Measurements from ENCODE around the gene DISP3.

Gene DISP3

DNA sequence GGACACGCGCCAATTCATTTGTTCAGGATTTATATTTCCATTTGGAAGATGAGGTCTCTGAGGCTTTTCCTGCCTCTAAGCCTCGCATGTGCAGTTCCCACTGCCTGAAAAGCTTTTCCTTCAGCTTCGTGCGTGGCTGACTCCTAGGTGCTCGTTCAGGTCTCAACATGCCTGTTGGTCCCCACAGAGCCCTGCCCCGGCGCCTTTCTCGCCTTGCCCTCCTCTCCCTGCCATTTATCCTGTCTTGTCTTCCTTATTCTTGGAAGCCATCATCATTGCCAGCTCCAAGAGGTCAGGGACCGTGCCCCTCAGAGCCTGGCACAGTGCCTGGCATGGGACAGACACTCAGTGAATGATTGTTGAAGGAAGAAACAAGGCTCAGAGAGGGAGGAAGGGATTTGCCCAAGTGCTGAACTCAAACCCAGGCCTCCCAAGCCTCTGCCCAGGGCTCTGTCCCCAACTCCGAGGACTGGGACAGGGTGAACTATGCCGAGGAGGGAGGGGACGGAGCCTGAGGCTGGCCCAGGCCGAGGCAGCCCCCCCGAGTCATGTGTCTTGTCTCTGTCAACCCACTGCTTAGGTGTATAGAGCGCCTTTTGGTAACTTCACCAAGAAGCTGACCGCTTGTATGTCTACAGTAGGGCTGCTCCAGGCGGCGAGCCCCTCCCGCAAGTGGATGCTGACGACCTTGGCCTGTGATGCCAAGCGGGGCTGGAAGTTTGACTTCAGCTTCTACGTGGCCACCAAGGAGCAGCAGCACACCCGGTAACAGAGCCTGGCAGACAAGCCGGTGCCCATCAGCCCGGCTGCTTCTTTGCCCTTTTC, 47.3 kb downstream of the DISP3 start:
- Histone ChIP-seq H3K36me3 (ENCODE audit: insufficient read depth, insufficient read length, low read length) (peaks cover 3% of the 10 kb centered on the region), H3K4me1 (ENCODE audit: insufficient read depth, insufficient read length) (no peaks in the 10 kb centered on the region), H3K4me3 (ENCODE audit: insufficient read length, low read depth) (no peak overlapping the region), H3K9me3 (ENCODE audit: insufficient read depth, low read length) (no peaks in the 10 kb centered on the region), H3K9ac (ENCODE audit: insufficient read length, low read depth) (no peak overlapping the region), H3K27me3 (ENCODE audit: insufficient read depth, insufficient read length) (no peaks in the 10 kb centered on the region)
- no peak for DNase-seq (ENCODE audit: low read depth, low spot score)
- no peak for TF ChIP-seq YY1 (IDR thresholded peaks at IDR 0.05; ENCODE audit: insufficient read depth, insufficient read length)
- no peak for TF ChIP-seq SUZ12 (IDR thresholded peaks at IDR 0.05; ENCODE audit: extremely low read depth, insufficient read depth, insufficient read length)
- TF ChIP-seq ZNF274 (IDR thresholded peaks at IDR 0.05; ENCODE audit: low read depth, low read length) = no peak

DNA sequence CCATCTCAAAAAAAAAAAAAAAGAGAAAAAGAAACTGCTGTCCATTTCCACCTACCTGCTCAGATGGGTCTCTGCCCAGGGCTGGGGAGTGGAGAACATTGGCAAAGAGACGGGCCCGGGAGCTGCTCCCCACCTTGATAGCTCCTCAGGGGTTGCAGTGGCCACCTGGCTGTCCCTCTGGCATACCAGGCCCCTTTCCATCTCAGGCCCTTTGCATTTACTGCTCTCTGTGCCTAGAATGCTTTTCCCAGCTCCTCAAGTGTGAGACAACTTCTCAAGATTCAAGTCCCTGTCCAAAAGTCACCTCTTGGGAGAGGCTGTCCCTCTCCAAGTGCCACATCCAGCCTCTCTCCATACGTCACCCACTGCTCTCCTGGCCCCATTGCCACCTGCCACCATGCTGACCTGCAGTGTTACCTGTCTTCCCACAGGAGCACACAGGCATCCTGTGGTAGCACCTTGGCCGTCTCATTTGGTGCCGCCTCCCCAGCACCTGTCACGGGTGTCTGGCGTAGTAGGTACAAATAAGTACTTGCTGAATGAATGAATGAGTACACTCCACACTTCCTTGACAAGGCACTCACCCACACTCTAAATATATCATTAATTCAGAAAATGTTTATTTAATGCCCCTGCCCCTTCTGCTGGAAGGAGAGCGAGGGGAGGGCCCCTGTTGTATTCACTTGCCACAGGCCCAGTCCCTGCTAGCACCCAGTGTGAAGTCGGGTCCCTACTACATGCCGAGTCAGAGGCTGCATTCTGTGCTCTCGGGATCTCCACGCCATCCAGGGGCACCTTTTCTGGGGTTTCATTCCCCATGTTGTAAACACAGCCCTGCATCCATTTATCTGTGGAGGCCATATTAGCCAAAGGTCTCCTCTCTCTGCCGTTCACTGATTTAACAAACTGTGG, 48.8 kb downstream of the DISP3 start:
- no peak overlapping the region for H3K4me3 ChIP-seq (ENCODE audit: insufficient read length, low read depth)
- DNase-seq (ENCODE audit: low read depth, low spot score) = no peak
- peaks cover 3% of the 10 kb centered on the region for H3K36me3 ChIP-seq (ENCODE audit: insufficient read depth, insufficient read length, low read length)
- H3K9ac ChIP-seq (ENCODE audit: insufficient read length, low read depth) = no peak overlapping the region
- H3K9me3 ChIP-seq (ENCODE audit: insufficient read depth, low read length) = no peaks in the 10 kb centered on the region
- no peak for TF ChIP-seq ZNF274 (IDR thresholded peaks at IDR 0.05; ENCODE audit: low read depth, low read length)
- no peak for TF ChIP-seq SUZ12 (IDR thresholded peaks at IDR 0.05; ENCODE audit: extremely low read depth, insufficient read depth, insufficient read length)
- no peak for TF ChIP-seq YY1 (IDR thresholded peaks at IDR 0.05; ENCODE audit: insufficient read depth, insufficient read length)
- no peaks in the 10 kb centered on the region for H3K4me1 ChIP-seq (ENCODE audit: insufficient read depth, insufficient read length)
- H3K27me3 ChIP-seq (ENCODE audit: insufficient read depth, insufficient read length) = no peaks in the 10 kb centered on the region

DNA sequence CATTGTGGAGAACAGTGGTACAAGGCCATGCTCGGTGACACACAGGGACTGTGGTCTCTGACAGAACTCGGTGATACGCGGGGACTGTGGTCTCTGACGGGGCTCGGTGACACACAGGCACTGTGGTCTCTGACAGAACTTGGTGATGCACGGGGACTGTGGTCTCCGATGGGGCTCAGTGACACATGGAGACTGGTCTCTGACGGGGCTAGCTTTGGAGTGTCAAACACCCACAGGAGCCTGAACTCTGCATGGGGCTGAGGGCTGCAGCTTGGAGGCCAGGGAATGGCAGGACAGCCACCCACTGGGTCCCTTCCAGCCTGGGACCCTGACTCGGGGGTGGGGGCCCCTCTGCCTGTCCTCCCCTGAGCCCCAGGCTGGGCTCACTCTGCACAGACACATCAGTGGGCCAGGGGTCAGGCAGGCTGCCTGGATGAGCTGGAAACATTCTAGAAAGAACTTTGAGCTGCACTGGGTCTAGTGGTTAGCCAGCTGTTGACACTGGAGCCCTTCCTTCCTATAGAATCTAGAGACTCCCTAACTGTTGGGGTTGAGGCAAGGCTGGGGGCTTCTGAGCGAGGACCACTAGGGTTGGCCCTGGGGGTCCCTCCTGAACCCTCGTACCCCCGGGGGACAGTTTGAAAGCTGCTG, 49.8 kb downstream of the DISP3 start:
- Histone ChIP-seq H3K36me3 (ENCODE audit: insufficient read depth, insufficient read length, low read length) (peaks cover 3% of the 10 kb centered on the region), H3K4me3 (ENCODE audit: insufficient read length, low read depth) (no peak overlapping the region), H3K4me1 (ENCODE audit: insufficient read depth, insufficient read length) (no peaks in the 10 kb centered on the region), H3K27me3 (ENCODE audit: insufficient read depth, insufficient read length) (no peaks in the 10 kb centered on the region), H3K9ac (ENCODE audit: insufficient read length, low read depth) (no peak overlapping the region), H3K9me3 (ENCODE audit: insufficient read depth, low read length) (no peaks in the 10 kb centered on the region)
- no peak for DNase-seq (ENCODE audit: low read depth, low spot score)
- TF ChIP-seq SUZ12 (IDR thresholded peaks at IDR 0.05; ENCODE audit: extremely low read depth, insufficient read depth, insufficient read length) = no peak
- TF ChIP-seq YY1 (IDR thresholded peaks at IDR 0.05; ENCODE audit: insufficient read depth, insufficient read length) = no peak
- TF ChIP-seq ZNF274 (IDR thresholded peaks at IDR 0.05; ENCODE audit: low read depth, low read length) = no peak

DNA sequence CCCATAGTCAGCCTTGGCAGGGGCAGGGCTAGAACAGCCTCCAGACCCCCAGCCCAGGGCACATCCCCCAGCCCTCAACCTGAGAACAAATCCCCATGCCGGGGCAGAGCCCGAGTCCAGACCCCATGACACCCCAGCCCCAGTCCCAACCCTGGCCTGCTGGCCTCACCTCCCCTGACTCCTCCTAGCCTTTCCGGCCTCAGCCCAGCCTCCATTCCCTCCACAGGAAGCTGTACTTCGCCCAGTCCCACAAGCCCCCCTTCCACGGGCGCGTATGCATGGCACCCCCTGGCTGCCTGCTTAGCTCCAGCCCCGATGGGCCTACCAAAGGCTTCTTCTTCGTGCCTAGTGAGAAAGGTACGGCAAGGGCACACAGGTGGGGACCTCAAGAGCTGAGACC, 50.4 kb downstream of the DISP3 start:
- Histone ChIP-seq H3K36me3 (ENCODE audit: insufficient read depth, insufficient read length, low read length) (peaks cover 3% of the 10 kb centered on the region), H3K27me3 (ENCODE audit: insufficient read depth, insufficient read length) (no peaks in the 10 kb centered on the region), H3K4me1 (ENCODE audit: insufficient read depth, insufficient read length) (no peaks in the 10 kb centered on the region), H3K9ac (ENCODE audit: insufficient read length, low read depth) (no peak overlapping the region), H3K4me3 (ENCODE audit: insufficient read length, low read depth) (no peak overlapping the region), H3K9me3 (ENCODE audit: insufficient read depth, low read length) (no peaks in the 10 kb centered on the region)
- no peak for TF ChIP-seq ZNF274 (IDR thresholded peaks at IDR 0.05; ENCODE audit: low read depth, low read length)
- no peak for TF ChIP-seq SUZ12 (IDR thresholded peaks at IDR 0.05; ENCODE audit: extremely low read depth, insufficient read depth, insufficient read length)
- no peak for TF ChIP-seq YY1 (IDR thresholded peaks at IDR 0.05; ENCODE audit: insufficient read depth, insufficient read length)
- no peak for DNase-seq (ENCODE audit: low read depth, low spot score)

DNA sequence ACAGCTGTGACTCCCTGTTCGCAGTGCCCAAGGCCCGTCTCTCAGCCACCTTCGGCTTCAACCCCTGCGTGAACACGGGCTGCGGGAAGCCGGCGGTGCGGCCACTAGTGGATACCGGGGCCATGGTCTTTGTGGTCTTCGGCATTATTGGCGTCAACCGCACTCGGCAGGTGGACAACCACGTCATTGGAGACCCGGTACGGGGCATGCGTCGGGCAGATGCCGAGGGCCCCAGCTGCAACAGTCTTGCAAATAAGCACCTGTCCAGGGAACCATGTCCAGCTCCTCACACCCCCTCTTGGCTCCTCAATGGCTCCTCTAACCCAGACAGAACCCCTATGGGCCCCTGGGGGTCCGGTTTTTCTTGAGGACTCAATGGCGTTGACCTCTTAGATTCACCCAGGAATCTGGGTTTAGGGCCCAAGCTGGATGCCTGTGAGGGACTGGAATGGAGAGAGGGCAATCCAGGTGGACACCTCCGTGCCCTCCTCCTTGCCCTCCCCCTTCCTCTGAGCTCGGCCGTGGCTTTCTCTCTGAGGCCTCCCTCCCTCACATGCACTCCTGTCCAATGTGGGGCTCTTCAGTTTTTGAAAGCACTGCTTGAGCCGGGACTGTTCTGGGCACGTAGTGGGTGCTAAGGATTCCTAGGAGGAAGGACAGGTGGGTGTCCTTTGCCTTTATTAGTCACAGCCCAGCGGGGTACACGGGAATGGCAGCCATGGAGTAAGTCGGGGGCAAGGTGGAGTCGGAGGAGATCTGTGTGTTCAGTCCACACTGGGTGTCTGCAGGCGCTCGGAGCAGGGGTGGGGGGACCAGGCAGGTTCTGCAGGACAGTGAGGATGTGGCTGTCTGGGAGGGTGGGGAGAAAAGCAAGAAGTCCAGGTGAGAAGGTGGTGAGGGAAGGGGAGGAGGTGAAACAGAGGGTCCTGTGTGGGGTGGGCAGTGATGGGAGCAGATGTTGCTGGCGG, 51.1 kb downstream of the DISP3 start:
- Histone ChIP-seq H3K9ac (ENCODE audit: insufficient read length, low read depth) (no peak overlapping the region), H3K9me3 (ENCODE audit: insufficient read depth, low read length) (no peaks in the 10 kb centered on the region), H3K36me3 (ENCODE audit: insufficient read depth, insufficient read length, low read length) (peaks cover 3% of the 10 kb centered on the region), H3K4me3 (ENCODE audit: insufficient read length, low read depth) (no peak overlapping the region), H3K4me1 (ENCODE audit: insufficient read depth, insufficient read length) (no peaks in the 10 kb centered on the region), H3K27me3 (ENCODE audit: insufficient read depth, insufficient read length) (no peaks in the 10 kb centered on the region)
- DNase-seq (ENCODE audit: low read depth, low spot score) = no peak
- TF ChIP-seq SUZ12 (IDR thresholded peaks at IDR 0.05; ENCODE audit: extremely low read depth, insufficient read depth, insufficient read length) (no peak), ZNF274 (IDR thresholded peaks at IDR 0.05; ENCODE audit: low read depth, low read length) (no peak), YY1 (IDR thresholded peaks at IDR 0.05; ENCODE audit: insufficient read depth, insufficient read length) (no peak)

DNA sequence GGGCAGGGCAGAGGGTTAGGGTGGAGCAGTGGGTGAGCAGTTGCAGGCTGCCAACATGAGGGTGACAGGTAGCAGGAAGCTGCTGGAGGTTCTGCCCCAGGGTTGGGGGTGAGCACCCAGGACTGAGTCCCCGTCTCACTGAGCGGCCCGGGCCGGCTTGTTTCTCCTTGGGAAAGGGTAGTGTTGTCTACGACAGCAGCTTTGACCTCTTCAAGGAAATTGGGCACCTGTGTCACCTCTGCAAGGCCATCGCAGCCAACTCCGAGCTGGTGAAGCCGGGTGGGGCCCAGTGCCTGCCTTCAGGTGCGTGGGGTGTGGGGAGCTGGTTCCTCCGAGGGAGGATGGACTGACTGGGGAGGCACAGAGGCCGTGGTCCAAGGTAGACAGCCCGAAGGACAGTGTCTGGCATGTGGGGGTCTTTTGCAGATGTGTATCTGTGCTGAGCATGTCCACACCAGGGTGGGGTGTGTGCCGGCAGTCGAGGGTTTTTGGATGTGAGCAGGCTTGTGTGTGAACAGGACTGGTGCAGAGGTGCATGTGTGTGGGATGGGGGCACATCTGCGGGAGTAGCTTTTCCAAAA, 51.9 kb downstream of the DISP3 start:
- Histone ChIP-seq H3K27me3 (ENCODE audit: insufficient read depth, insufficient read length) (no peaks in the 10 kb centered on the region), H3K36me3 (ENCODE audit: insufficient read depth, insufficient read length, low read length) (peaks cover 3% of the 10 kb centered on the region), H3K9me3 (ENCODE audit: insufficient read depth, low read length) (no peaks in the 10 kb centered on the region), H3K9ac (ENCODE audit: insufficient read length, low read depth) (no peak overlapping the region), H3K4me3 (ENCODE audit: insufficient read length, low read depth) (no peak overlapping the region), H3K4me1 (ENCODE audit: insufficient read depth, insufficient read length) (no peaks in the 10 kb centered on the region)
- no peak for TF ChIP-seq SUZ12 (IDR thresholded peaks at IDR 0.05; ENCODE audit: extremely low read depth, insufficient read depth, insufficient read length)
- no peak for TF ChIP-seq YY1 (IDR thresholded peaks at IDR 0.05; ENCODE audit: insufficient read depth, insufficient read length)
- TF ChIP-seq ZNF274 (IDR thresholded peaks at IDR 0.05; ENCODE audit: low read depth, low read length) = no peak
- no peak for DNase-seq (ENCODE audit: low read depth, low spot score)

Measured in NT2/D1 (cell line).